ENCODE results near the gene TANGO2. TPM values are rescaled to one million over a fixed set of nuclear protein-coding genes. Genes with fewer than 3 reads are reported as not detected.

TANGO2 gene
- total and polyA plus RNA-seq, 10 of the 15 experiments (the other 5 are each of a cell fraction or from before 2014, with no cell fraction given) = 4.0 to 24.8 (median 20.9) TPM

DNA sequence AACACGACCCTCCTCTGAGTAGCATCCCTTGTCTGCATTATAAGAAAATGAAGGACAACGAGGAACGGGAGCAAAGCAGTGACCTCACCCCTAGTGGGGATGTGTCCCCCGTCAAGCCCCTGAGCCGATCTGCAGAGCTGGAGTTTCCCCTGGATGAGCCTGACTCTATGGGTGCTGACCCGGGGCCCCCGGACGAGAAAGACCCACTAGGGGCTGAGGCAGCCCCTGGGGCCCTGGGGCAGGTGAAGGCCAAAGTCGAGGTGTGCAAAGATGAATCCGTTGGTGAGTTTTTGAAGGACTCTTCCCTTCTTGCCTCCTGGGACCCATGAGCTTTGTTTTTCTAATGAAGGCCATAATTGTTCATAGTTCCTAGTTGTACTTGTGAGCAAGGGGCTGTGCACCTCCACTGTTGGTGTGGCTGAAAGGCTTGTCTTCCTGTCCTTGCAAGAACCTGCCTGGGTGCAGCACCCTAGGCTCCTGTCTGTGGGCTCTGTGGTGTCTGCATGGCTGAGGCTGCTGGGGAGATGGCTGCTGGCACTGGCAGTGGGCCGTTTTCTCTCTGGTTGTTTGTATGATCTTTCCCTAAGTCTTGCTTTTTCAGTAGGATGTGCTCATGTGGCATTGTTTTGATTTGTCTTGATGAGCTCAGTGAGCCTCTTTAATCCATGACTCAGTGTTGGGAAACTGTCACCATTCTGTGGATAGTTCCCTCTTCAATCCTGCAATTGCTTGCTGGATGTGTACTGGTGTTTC is 69.2 kb downstream of the TANGO2 start:
- Histone ChIP-seq H3K4me3 (no peak overlapping the region), H3K36me3 (ENCODE audit: control insufficient read depth in 2 of 2, insufficient read depth in 2 of 2, low read length in 1 of 2) (peaks cover 38 to 45% of the 10 kb centered on the region in 2 experiments), H3K27me3 (replicated peaks in 1 of 2; ENCODE audit: control insufficient read depth in 2 of 2, insufficient read depth in 2 of 2, low read length in 1 of 2) (no peaks in the 10 kb centered on the region), H3K4me1 (ENCODE audit: control insufficient read depth, insufficient read depth, low read length) (no peaks in the 10 kb centered on the region), H3K79me2 (ENCODE audit: control insufficient read depth, insufficient read depth, low read length) (peaks cover 6% of the 10 kb centered on the region), H3K4me2 (ENCODE audit: control insufficient read depth, insufficient read depth) (no peak overlapping the region), H3K9ac (ENCODE audit: control insufficient read depth, insufficient read depth, low read length) (no peak overlapping the region), H4K20me1 (ENCODE audit: control insufficient read depth, insufficient read depth) (no peaks in the 10 kb centered on the region), H3K27ac (ENCODE audit: control insufficient read depth, insufficient read depth) (no peak overlapping the region), H3K9me3 (replicated peaks; ENCODE audit: control insufficient read depth, insufficient read depth, low read length) (no peaks in the 10 kb centered on the region), H2AFZ (ENCODE audit: control insufficient read depth, low read depth, low read length) (no peak overlapping the region)
- DNase-seq (ENCODE audit: low read depth, low spot score) = no peak
- CTCF ChIA-PET = no interaction called here
- no TSS peak for BruUV-seq (replicated peaks)
- in situ Hi-C loops (cut with MboI) (no loop called here), intact Hi-C loops (cut with micrococcal nuclease; ENCODE audit: unreplicated experiment) (no loop called here)
- 92% methylated on average over 11 of the region's 11 CpGs for WGBS (ENCODE audit: insufficient coverage, insufficient replicate concordance, low lambda C conversion rate, missing lambda C conversion rate)
- RAD21 ChIA-PET (ENCODE audit: unreplicated experiment) = no interaction called here
- no peak for ATAC-seq
- FAIRE-seq = no peak
- SMC1A ChIA-PET (ENCODE audit: uncharacterized antibody, unreplicated experiment) = no interaction called here
- POLR2A ChIA-PET = no interaction called here
- TF ChIP-seq HDGF (IDR thresholded peaks at IDR 0.05) = no peak
- no peak for TF ChIP-seq SIX5 (IDR thresholded peaks at IDR 0.05; ENCODE audit: low read depth, low read length, severe bottlenecking)
- no peak for TF ChIP-seq SMC3 (IDR thresholded peaks at IDR 0.05; ENCODE audit: borderline replicate concordance, low read length)
- TF ChIP-seq NFYA (IDR thresholded peaks at IDR 0.05; ENCODE audit: borderline replicate concordance, low read depth, low read length) = no peak
- no peak for TF ChIP-seq EP300 (IDR thresholded peaks at IDR 0.05; ENCODE audit: borderline replicate concordance in 1 of 2, control insufficient read depth in 1 of 2, low read depth in 2 of 2, low read length in 2 of 2)
- no peak for TF ChIP-seq IKZF2 (IDR thresholded peaks at IDR 0.05)
- no peak for TF ChIP-seq NRF1 (conservative IDR thresholded peaks at IDR 0.05; ENCODE audit: low read depth, low read length)
- TF ChIP-seq, protein P1, sequence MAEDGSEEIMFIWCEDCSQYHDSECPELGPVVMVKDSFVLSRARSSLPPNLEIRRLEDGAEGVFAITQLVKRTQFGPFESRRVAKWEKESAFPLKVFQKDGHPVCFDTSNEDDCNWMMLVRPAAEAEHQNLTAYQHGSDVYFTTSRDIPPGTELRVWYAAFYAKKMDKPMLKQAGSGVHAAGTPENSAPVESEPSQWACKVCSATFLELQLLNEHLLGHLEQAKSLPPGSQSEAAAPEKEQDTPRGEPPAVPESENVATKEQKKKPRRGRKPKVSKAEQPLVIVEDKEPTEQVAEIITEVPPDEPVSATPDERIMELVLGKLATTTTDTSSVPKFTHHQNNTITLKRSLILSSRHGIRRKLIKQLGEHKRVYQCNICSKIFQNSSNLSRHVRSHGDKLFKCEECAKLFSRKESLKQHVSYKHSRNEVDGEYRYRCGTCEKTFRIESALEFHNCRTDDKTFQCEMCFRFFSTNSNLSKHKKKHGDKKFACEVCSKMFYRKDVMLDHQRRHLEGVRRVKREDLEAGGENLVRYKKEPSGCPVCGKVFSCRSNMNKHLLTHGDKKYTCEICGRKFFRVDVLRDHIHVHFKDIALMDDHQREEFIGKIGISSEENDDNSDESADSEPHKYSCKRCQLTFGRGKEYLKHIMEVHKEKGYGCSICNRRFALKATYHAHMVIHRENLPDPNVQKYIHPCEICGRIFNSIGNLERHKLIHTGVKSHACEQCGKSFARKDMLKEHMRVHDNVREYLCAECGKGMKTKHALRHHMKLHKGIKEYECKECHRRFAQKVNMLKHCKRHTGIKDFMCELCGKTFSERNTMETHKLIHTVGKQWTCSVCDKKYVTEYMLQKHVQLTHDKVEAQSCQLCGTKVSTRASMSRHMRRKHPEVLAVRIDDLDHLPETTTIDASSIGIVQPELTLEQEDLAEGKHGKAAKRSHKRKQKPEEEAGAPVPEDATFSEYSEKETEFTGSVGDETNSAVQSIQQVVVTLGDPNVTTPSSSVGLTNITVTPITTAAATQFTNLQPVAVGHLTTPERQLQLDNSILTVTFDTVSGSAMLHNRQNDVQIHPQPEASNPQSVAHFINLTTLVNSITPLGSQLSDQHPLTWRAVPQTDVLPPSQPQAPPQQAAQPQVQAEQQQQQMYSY (CRISPR knock-in tag; IDR thresholded peaks at IDR 0.05) = no peak
- TF ChIP-seq, protein P2, sequence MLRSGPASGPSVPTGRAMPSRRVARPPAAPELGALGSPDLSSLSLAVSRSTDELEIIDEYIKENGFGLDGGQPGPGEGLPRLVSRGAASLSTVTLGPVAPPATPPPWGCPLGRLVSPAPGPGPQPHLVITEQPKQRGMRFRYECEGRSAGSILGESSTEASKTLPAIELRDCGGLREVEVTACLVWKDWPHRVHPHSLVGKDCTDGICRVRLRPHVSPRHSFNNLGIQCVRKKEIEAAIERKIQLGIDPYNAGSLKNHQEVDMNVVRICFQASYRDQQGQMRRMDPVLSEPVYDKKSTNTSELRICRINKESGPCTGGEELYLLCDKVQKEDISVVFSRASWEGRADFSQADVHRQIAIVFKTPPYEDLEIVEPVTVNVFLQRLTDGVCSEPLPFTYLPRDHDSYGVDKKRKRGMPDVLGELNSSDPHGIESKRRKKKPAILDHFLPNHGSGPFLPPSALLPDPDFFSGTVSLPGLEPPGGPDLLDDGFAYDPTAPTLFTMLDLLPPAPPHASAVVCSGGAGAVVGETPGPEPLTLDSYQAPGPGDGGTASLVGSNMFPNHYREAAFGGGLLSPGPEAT (IDR thresholded peaks at IDR 0.05; ENCODE audit: low read depth) = no peak
- TF ChIP-seq SIN3A (IDR thresholded peaks at IDR 0.05; ENCODE audit: low read depth, low read length) = no peak
- no peak for TF ChIP-seq E4F1 (IDR thresholded peaks at IDR 0.05; ENCODE audit: borderline replicate concordance, partially characterized antibody)
- no peak for TF ChIP-seq POLR2AphosphoS2 (IDR thresholded peaks at IDR 0.05; ENCODE audit: low read depth, low read length)
- no peak for TF ChIP-seq EZH2 (IDR thresholded peaks at IDR 0.05; ENCODE audit: borderline replicate concordance, control insufficient read depth, low read depth, low read length)
- TF ChIP-seq MEF2B (IDR thresholded peaks at IDR 0.05; ENCODE audit: partially characterized antibody, poor library complexity, severe bottlenecking) = no peak
